Esophagus mucosa (tissue), 1 donor: ENCODE data around the gene NATD1. TPM values are rescaled to one million over a fixed set of nuclear protein-coding genes. Genes with fewer than 3 reads are reported as not detected.
"Not testable (repeated sequence)": the region's sequence is repeated elsewhere in the genome, so short reads cannot be mapped to it uniquely, and the experiment has no call there.

Experiments used
- ATAC-seq: fragments of 200-7000 bp; cut with Tn5 transposase; one replicate; pipeline ENCODE4 v1.9.1; 2020
- total RNA-seq: library from RNA; stranded (reverse); gene quantifications from one replicate; pipeline ENCODE4 v1.2.4, GENCODE V29; 2023
- donor health status: DM: yes; HTN: yes; CAD: no.

Gene NATD1
- total RNA-seq, 1 donor from 2014 or later, result 2.1 TPM

GRCh38 chr17:21246698-21247097, 6.5 kb downstream of the NATD1 start:
- ATAC-seq, result no peak

GRCh38 chr17:21245639-21246084, 7.5 kb downstream of the NATD1 start:
- no peak for ATAC-seq

GRCh38 chr17:21243516-21244303, 9.5 kb downstream of the NATD1 start:
- no peak for ATAC-seq

- no peak for ATAC-seq
Measured at GRCh38 chr17:21242780-21243515, 10.3 kb downstream of the NATD1 start.

- ATAC-seq, result peak; percentile 36
Measured at GRCh38 chr17:21242026-21242697, 11.0 kb downstream of the NATD1 start.

GRCh38 chr17:21241564-21241963, 11.6 kb downstream of the NATD1 start:
- ATAC-seq, result no peak

- no peak for ATAC-seq
Measured at GRCh38 chr17:21240369-21241055, 12.7 kb downstream of the NATD1 start.

GRCh38 chr17:21239680-21240368, 13.4 kb downstream of the NATD1 start:
- no peak for ATAC-seq

GRCh38 chr17:21235921-21236320, 17.3 kb downstream of the NATD1 start:
- no peak for ATAC-seq

- ATAC-seq, result no peak
Measured at GRCh38 chr17:21233581-21234347, 19.4 kb downstream of the NATD1 start.

- ATAC-seq, result no peak
Measured at GRCh38 chr17:21232033-21232749, 21.0 kb downstream of the NATD1 start.

GRCh38 chr17:21231533-21231932, 21.7 kb downstream of the NATD1 start:
- no peak for ATAC-seq

- ATAC-seq, result no peak
Measured at GRCh38 chr17:21228845-21229244, 24.4 kb downstream of the NATD1 start.

GRCh38 chr17:21228111-21228510, 25.1 kb downstream of the NATD1 start:
- peak; percentile 64 for ATAC-seq

- ATAC-seq, result not testable (repeated sequence)
Measured at GRCh38 chr17:21227277-21227676, 25.9 kb downstream of the NATD1 start.

GRCh38 chr17:21223086-21223485, 30.1 kb downstream of the NATD1 start:
- no peak for ATAC-seq

- no peak for ATAC-seq
Measured at GRCh38 chr17:21218831-21219380, 34.3 kb downstream of the NATD1 start.

- ATAC-seq, result no peak
Measured at GRCh38 chr17:21218101-21218500, 35.1 kb downstream of the NATD1 start.

- ATAC-seq, result no peak
Measured at GRCh38 chr17:21217346-21217745, 35.9 kb downstream of the NATD1 start.

GRCh38 chr17:21215935-21216334, 37.3 kb downstream of the NATD1 start:
- peak; percentile 3 for ATAC-seq
